Sigmoid colon (tissue), 3 donors: Measurements from ENCODE around the gene MMP21.

Experiments used
- POLR2A ChIP-seq, 2 donors: fragments of 450-650 bp; IDR thresholded peaks; one replicate each; pipeline ENCODE4 v1.6.1; 2016; ENCODE audit warnings: antibody characterized with exemption in 2 of 2, mild to moderate bottlenecking in 2 of 2, moderate library complexity in 2 of 2
- TF ChIP-seq, protein P1 (sequence below), 4 experiments: fragments of 450-650 bp in 3 of 4; fragments of 200-600 bp in 1 of 4; IDR thresholded peaks; one replicate each; pipeline ENCODE4 v1.5.1; 2016 to 2019; ENCODE audit warnings: antibody characterized with exemption in 4 of 4, mild to moderate bottlenecking in 3 of 4, moderate library complexity in 2 of 4

- TF ChIP-seq, protein P1, sequence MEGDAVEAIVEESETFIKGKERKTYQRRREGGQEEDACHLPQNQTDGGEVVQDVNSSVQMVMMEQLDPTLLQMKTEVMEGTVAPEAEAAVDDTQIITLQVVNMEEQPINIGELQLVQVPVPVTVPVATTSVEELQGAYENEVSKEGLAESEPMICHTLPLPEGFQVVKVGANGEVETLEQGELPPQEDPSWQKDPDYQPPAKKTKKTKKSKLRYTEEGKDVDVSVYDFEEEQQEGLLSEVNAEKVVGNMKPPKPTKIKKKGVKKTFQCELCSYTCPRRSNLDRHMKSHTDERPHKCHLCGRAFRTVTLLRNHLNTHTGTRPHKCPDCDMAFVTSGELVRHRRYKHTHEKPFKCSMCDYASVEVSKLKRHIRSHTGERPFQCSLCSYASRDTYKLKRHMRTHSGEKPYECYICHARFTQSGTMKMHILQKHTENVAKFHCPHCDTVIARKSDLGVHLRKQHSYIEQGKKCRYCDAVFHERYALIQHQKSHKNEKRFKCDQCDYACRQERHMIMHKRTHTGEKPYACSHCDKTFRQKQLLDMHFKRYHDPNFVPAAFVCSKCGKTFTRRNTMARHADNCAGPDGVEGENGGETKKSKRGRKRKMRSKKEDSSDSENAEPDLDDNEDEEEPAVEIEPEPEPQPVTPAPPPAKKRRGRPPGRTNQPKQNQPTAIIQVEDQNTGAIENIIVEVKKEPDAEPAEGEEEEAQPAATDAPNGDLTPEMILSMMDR (IDR thresholded peaks at IDR 0.05), result no peak
- TF ChIP-seq POLR2A (IDR thresholded peaks at IDR 0.05), result no peak
Observed at GRCh38 chr10:125802739-125803138, 27.1 kb upstream of the MMP21 start.
